Subcutaneous adipose tissue (tissue), 4 donors: ENCODE data around the gene RAB40B. TPM values are rescaled to one million over a fixed set of nuclear protein-coding genes. Genes with fewer than 3 reads are reported as not detected.

Experiments used
- CTCF ChIP-seq: fragments of 450-650 bp; IDR thresholded peaks from one replicate; pipeline ENCODE4 v1.5.1; 2016; ENCODE audit warnings: low read depth, mild to moderate bottlenecking, control low read depth, antibody characterized with exemption, moderate library complexity
- total RNA-seq, 4 donors: library from RNA; depleted of rRNA; stranded (reverse); fragments of >200 nt; gene quantifications; one replicate each; pipeline ENCODE4 v1.1.0, GENCODE V29; 2016

Gene RAB40B
- total RNA-seq, 4 donors from 2014 or later, result 6.5 to 26.0 (median 8.5) TPM

DNA sequence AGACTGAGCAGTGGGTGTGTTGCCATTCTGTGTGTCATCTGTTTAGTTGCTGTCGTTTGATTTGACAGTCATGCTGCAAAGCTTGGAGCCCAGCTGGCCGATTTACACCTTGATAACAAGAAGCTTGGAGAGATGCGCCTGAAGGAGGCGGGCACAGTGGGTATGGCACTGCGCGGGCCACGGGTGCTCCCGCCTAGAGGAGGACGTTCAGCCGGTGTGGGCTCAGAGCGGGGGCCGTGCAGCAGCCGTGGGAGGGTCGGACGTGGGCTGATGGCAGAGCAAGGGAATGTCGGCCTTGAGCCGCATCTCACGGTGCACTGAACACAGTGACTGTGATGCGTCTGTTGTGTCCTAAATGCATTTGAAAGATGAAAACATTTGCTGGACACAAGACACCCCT, 21.7 kb upstream of the RAB40B start:
- no peak for TF ChIP-seq CTCF

DNA sequence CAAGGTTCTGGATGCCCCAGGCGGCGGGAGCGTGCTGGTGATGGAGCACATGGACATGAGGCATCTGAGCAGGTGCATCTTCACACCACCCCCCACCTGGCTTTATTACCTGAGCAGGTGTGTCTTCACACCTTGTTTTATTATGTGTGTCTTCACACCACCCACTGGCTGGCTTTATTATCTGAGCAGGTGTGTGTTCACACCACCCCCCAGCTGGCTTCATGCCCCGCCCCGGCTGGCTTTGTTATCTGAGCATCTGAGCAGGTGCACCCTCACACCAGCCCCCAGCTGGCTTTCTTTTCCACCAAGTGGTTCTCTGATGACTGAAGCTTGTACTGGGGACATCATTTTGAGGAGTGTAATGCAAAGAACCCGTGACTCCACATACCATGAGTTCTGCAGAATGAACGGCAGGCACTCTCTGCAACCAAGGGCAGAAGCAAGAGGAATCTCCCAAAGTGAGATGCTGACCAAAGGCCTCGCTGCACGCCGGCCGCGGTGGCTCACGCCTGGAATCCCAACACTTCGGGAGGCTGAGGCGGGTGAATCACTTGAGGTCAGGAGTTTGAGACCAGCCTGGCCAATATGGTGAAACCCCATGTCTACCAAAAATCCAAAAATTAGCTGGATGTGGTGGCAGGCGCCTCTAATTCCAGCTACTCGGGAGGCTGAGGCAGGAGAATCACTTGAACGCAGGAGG, 20.6 kb upstream of the RAB40B start:
- TF ChIP-seq CTCF, result no peak

- no peak for TF ChIP-seq CTCF
These were observed 17.9 kb upstream of the RAB40B start, which contains the start of gene FN3KRP for GRCh38 chr17:82716203-82717010. Gene FN3KRP, plus strand, starts transcription at chr17:82716706. Its CDS starts 50 bp downstream, at chr17:82716756.

DNA sequence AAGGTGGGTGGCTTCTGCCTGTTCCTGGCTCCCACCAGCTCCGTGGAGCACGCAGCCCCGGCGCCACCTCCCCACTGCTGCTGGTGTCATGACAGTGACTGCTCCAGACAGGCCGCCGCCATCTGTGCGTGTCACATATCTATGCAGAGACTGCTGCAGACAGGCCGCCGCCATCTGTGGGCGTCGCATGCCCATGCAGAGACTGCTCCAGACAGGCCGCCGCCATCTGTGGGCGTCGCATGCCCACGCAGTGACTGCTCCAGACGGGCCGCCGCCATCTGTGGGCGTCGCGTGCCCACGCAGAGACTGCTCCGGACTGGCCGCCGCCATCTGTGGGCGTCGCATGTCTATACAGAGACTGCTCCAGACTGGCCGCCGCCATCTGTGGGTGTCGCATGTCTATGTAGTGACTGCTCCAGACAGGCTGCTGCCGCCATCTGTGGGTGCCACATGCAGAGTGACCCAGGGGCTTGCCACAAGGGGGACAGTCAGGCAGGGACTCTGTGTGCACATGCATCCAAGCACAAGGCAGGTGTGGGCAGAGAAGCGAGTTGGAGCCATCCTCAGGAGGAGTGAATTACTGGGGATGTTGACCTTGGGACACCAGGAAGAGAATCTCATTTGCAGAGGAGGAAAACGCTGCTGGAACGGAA, 14.7 kb upstream of the RAB40B start:
- no peak for TF ChIP-seq CTCF

- no peak for TF ChIP-seq CTCF
These were observed 12.2 kb upstream of the RAB40B start for GRCh38 chr17:82710499-82711232.

DNA sequence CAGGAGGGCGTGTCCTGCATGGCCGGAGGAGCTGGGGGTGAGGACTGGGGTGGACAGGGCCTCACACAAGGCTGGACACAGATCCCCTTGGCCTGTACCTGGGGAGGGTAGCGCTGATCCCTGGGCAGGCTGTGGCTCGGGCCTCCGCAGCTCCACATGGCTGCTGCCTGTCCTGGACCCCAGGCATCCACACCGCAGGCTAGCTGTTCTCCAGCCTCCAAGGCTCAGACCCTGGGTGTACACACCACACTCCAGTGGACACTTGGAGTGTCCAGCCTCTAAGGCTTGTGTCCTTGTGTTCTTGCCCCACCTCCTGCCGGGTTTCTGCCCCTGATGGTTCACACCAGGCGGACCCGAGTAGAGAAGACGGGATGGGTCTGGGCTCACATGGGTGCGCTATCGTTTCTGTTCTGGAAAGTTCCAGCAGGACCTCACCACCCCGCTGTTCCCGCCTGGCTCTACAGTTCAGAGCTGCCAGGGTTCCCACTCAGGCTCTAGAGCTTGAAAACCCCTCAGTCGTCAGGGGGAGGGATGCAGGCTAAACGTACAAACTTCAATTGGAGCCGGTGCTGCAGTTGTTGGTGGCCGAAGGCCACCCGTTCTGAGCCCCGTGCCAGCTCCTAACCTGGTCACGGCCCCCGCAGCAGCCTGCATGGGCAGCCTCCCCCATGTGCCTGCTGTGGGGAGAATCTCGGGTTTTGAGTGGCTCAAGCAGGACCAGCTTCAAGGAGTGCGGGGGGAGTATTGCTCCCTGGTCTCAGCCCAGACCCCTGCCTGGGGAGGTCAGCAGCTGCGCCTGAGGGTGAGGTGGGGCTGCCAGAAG, 11.4 kb upstream of the RAB40B start:
- no peak for TF ChIP-seq CTCF
